GM21360 (cell line): ENCODE results near the gene OXSR1.
"Not testable (repeated sequence)": the region's sequence is repeated elsewhere in the genome, so short reads cannot be mapped to it uniquely, and the experiment has no call there.

ENCODE experiments used
- ATAC-seq: cut with Tn5 transposase; IDR thresholded peaks from one replicate; pipeline ENCODE4 v1.9.1; 2021; ENCODE audit warnings: mild to moderate bottlenecking, moderate library complexity; ENCODE audit not compliant: unreplicated experiment

Gene OXSR1

DNA sequence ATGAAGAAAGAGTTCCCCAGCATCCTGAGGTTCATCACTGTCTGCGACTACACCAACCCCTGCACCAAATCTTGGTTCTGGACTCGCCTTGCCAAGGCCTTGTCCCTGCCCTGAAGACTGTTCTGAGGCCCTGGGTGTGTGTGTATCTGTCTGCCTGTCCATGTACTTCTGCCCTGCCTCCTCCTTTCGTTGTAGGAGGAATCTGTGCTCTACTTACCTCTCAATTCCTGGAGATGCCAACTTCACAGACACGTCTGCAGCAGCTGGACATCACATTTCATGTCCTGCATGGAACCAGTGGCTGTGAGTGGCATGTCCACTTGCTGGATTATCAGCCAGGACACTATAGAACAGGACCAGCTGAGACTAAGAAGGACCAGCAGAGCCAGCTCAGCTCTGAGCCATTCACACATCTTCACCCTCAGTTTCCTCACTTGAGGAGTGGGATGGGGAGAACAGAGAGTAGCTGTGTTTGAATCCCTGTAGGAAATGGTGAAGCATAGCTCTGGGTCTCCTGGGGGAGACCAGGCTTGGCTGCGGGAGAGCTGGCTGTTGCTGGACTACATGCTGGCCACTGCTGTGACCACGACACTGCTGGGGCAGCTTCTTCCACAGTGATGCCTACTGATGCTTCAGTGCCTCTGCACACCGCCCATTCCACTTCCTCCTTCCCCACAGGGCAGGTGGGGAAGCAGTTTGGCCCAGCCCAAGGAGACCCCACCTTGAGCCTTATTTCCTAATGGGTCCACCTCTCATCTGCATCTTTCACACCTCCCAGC lies 24.0 kb upstream of the OXSR1 start:
- ATAC-seq: no peak

DNA sequence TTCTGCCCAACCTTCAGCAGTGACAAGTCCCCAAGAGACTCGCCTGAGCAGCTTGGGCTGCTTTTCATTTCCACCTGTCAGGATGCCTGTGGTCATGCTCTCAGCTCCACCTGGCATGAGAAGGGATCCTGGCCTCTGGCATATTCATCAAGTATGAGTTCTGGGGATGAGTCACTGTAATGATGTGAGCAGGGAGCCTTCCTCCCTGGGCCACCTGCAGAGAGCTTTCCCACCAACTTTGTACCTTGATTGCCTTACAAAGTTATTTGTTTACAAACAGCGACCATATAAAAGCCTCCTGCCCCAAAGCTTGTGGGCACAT lies 23.4 kb upstream of the OXSR1 start:
- no peak for ATAC-seq

DNA sequence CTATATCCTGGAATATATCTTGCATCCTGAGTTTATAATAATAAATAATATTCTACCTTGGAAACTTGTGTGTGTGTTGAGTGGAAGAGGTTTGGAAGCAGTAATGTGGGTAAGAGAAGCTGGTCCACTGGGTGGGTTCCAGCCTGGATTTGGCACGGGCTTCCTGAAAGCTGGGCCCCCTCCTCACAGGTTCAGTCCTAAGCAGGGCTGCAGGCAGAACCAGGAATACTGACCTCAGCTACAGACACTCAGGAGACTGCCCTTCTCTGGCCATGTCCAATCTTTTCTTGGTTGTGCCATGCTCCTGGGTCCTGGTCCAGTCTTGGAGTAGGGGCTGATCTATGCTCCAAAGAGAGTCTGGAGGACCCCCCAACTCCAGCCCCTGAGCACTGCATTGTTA lies 22.4 kb upstream of the OXSR1 start:
- no peak for ATAC-seq

DNA sequence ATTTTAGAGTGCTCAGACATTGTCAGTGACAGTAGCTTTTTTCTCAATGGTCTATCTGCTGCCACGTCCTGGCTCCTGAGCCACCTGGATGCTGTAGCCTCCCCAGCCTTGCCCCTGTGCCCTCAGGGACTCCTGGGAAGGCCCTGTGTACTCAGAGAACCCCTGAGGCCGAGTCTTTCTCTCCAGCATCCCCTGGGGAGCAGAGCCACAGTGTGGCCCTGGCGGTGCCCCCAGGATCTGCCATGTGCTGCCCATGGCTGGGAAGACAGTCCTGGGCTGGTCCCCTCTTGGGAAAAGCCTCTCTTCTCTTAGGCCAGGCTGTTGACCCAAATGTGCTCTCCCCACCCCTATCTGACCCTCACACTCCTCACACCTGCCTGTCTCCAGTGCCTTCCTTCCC lies 21.8 kb upstream of the OXSR1 start:
- no peak for ATAC-seq

DNA sequence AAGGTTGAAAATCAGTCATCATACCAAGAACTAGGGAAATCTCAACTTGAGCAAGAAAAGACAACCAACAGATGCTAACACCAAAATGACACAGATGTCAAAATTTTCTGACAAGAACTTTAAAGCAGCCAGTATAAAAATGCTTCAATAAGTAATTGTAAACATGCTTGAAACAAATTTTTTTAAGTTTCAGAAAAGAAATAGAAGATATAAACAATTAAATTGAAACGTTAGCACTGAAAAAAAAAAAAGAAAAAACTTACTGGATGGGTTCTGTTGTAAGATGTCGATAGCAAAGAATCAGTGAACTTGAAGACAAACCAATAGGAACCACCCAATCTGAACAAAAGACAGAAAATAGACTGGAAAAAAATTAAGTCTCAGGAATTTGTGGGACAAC lies 18.8 kb upstream of the OXSR1 start:
- ATAC-seq: no peak

DNA sequence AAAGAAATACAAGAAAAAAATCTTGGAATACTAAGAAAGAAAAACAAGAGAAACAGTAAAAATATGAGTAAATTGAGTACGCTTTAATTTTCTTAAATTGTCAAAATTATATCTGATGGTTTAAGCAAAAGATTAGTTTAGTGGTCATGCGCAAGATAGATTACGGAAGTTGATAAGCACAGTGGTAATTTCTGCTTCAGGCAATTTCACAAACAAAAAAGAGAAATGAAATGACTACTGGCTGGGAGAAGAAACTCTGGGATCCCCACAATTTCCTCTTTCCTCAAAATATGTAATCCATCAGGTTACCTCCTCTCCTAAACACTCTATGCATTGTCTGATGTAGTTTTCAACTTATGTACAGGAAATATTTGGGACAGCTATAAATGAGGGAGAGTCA lies 17.9 kb upstream of the OXSR1 start:
- ATAC-seq: no peak

DNA sequence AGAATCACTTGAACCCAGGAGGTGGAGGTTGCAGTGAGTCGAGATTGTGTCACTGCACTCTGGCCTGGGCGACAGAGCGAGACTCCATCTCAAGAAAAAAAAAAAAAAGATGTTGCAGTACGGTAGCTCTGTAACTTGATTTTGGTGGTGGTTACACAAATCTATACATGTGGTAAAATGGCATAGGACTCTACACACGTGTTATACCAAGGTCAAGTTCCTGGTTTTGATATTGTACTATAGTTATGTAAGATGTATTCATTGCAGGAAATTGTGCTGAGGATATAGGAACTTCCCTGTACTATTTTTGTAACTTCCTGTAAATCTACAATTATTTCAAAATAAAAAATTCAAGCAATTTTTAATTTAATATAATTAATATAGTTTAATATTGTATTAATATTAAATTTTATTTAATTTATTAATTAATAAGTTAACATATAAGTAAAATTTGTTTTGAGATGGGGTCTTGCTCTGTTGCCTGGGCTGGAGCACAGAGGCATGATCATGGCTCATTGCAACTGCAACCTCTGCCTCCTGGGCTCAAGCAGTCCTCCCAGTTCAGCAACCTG lies 16.9 kb upstream of the OXSR1 start:
- ATAC-seq: no peak

DNA sequence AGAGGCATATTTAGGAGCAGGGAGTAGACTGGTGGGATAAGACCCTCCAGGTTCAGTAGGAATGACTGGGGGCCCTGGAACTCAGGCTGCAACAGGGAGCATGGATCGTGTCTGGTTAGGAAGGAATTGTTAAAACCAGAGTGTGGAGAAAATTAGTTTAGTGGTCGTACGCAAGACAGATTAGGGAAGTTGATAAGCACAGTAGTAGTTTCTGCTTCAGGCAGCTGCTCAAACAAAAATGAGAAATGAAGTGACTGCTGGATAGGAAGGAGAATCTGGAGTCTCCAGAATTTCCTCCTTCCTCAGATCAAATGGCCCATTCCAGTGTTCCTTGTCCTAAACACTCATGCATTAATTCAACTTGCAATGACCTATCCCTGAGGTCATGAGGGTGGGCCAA lies 15.6 kb upstream of the OXSR1 start:
- no peak for ATAC-seq

DNA sequence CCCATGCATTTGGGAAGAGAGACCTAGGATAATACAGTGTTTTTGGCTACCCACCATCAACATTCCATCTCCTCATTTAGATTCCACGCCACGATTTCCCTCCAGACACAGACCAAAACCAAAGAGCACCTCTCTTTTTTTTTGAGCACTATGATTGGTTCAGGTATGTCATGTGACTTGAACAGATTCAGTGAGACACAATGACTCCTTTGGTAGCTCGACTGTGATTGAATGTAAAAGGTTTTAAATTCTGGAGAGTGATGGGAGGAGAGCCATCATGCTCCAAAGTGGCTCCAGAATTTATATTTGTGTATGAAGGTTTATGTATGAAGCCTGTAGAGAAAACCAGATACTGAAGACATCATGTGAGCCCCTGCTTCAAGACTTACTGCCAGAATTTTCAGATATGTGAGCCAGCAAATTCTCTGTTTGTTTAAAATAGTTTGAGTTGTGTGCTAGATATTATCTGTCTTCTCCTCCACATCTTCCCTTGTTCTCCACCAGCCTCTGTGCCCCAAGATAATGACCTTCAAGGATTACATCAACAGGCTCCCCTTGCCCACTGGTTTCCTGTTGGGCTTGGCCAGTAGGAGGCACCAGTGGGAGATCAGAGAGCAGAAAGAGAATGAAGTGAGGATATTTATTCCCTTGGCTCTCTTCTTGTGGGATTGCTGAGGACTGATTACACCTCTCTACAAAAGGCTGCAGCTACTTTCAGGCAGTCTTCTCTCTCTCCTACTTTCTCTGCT lies 14.4 kb upstream of the OXSR1 start:
- ATAC-seq: no peak

DNA sequence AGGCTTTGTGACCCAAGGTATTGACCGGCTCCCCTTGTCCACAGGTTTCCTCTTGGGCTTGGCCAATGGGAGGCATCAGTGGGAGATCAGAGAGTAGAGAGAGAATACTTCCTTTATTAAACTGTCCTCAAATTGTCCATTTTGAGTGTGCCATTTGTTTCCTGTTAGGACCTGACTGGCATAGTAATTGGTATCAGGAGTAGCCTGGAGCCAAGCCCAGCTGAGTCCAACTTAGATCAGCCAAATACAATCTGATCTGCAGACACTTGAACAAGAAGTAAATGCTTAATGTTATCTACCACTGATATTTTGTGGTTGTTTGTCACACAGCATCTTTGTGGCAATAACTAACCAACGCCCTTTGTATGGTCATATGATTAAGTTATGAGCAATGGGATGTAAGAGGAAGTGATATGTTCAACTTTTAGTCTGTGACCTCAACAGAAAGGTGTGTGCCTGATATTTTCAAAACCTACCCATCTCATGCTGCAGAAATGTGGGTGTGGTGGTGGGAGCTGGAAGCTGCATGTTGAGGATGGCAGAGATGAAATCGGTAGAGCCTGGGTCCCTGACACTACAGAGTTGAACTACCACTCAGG lies 13.6 kb upstream of the OXSR1 start:
- no peak for ATAC-seq

DNA sequence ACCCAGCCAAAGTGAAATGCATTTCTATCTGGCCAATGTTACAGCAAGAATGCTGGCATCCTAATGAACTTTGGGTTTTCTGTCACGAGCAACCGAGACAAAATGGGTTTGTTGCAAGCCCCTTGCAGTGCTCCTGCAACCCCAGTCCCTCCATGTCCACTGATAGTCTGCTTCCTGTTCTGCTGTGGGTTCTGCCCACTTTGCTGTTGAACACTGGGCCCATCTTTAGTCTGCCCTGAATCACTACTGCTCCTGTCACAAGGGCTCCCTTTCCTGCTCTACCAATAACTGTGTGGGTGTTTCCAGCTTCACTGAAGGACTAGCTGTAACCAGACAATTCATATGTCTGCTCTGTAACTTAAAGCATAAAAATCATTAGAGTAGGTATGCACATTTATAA lies 12.7 kb upstream of the OXSR1 start:
- no peak for ATAC-seq

DNA sequence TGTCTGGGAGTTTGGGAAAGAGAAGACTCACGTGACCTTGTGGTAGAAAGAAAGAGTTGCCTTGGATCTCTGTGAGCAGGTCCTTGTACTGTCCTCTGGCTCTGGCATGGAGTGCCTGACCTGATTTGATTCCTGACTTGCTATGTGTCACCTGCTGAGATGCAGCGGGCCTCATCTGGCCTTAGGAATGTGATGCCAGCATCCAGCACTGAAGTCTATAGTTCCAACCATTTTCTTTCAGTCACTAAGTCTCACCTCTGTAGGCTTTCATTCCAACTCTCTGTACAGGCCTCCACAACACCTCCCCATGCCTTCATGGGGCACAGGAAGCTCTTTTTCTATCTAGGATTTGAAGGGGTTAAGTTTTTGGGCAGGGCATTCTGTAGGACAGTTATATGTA lies 12.1 kb upstream of the OXSR1 start:
- no peak for ATAC-seq

DNA sequence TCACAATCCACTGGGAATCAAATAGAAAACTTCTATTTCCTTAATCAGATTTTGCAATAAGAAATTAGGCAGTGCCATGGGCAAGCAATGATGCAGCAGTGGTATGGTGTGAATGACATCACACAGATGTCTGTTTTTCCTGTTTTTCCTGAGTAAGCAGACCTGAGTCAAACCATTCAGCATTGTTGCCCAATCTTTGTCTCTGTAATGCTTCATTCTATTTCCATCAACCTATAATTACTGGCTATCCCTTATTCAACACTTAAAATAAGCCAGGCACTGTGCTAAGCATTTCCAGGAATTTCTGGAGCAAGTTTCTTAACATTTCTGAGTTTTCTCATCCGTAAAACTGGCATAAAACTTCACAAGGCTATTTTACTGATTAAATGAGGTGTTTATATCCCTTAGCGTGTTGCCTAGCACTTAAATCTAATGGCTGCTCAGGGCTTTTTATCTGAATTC lies 11.3 kb upstream of the OXSR1 start:
- ATAC-seq: no peak

DNA sequence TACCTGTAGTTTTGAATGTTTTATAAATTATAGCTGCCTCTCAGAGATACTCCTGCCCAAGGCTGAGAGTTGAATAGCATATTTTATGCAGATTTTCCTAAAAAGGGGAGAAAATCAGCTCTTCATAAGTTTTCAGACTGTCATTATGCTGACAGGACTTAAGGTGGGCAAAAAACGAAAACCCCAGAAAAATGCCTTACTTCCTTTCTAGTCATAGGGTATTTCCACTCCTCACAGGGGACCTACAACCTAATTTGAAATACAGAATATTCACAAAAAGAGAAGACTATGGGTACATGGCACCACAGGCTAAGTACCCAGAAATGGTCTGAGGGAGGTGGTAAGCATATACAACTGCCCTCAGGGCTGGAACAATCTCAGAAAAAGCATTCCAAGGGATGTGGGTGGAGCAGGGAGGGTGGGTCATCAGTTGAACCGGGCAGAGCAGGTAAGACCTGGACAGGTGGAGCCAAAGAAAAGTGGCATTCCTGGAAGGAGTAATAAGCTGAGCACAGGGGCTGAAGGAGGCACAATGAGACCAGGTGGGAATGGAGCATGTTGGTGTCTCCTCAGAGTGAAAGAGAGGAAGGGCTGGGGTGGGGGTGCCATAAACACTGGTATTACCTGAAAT lies 10.6 kb upstream of the OXSR1 start:
- no peak for ATAC-seq

DNA sequence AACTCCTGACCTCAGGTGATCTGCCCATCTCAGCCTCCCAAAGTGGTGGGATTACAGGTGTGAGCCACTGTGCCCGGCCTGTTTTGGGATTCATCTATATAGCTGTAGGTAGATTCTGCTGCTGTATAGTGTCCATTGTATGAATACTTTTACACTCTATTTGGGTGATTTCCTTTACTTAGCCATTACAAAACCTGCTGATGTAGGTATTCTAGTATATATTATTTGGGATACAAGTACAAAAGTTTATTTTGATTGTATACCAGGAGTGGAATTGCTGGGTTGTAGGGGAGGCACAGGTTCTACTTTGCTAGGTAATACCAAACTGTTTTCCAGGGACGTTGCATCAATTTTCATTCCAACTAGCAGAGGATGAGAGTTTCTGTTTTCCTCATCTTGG lies 9.5 kb upstream of the OXSR1 start:
- ATAC-seq: no peak

DNA sequence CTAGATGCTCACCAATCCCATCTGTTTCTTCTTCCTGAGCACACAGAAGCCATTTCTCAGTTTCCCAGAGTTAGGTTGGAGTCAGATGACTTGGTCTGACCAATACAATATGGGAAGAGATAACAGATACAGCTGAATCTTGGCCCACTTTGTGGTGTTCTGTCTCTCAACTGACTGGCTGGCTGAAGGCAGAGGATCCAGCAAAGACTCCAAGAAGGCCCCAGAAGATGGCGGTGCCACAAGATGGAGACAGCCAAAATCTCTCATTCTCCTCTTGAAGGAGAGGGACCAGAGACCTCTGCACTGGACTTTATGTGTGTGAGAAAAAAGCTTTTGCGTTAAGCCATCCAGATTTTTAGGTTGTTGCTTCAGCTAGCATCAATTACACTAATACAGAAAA lies 8.2 kb upstream of the OXSR1 start:
- ATAC-seq: no peak

DNA sequence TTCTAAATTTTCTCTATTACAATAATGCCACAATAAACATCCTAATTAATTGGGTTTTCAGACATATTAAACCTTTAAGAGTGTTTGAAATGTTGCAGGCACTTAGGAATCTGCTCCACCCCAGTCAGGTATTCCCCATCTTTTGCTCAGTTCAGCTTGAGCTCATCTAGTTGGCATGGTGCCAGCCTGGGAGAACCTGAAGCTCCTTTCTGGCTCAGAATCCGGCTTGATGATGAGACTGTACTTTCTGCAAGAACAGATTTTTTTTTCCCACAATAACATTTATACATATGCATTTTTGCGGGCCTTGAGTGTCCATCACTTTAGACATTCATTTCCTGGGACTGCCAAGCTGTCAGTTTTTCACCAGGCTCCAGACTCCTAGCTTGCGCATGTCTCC lies 7.7 kb upstream of the OXSR1 start:
- no peak for ATAC-seq

DNA sequence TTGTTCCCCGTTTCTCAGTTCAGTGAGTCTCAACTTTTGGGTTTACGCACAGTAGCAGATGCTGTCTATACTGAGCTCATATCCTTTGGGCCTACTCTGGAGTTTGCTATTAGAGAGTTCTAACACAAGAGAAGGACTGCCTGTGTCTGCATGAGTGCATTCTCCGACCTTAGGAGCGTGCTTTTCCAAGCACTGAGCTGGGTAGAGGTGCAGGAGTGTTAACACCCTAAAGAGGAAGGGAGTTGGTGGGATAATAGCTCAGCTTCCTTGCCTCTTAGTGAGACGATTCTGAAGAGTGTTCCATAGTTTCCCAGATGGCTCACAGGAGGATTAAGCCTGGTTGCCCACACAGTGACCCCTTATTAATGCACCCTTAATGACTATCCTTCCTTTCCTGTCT lies 6.9 kb upstream of the OXSR1 start:
- ATAC-seq: no peak

DNA sequence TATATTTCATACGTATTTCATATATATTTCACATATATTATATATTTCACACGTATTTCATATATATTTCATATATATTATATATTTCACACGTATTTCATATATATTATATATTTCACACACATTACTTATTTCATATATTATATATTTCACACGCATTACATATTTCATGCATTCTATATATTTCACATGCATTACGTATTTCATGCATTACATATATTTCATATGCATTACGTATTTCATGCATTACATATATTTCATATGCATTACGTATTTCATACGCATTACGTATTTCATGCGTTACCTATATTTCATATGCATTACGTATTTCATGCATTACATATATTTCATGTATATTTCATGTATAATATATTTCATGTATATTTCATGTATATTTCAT lies 4.6 kb upstream of the OXSR1 start:
- ATAC-seq: not testable (repeated sequence)

DNA sequence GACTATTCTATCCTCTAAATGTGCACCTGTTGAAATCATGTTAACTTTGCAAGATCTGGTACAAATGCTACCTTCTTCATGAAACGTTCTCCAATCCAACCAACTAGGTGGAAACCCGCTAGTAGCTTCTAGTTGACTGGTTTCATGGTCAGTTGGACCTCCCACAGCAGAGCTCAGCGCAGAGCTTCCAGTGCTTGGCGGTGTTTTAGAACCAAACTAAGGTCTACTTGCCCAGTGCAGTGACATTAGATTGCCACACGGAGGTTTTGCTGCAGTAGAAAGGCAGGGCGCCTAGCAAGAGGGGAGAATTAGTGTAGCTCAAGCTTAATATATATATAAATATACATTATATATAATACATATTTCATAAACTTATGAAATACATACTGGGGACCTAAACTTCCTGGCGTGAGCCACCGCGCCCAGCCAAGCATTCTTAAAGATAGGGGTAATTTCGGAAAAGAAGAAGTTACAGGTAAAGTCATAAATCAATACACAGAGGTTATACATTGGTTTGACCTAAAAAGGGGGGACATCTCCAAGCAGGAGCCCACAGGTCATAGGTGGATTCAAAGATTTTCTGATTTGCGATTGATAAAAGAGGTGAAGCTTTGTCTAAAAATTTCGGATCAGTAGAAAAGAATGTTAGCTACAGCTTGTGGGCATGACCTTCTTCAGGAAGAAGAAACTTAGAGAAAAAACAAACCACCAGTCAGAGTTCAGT lies 2.1 kb upstream of the OXSR1 start:
- ATAC-seq: no peak
